Gastroesophageal sphincter (tissue), 4 donors: ENCODE results near the gene AKR1B15. TPM values are rescaled to one million over a fixed set of nuclear protein-coding genes. Genes with fewer than 3 reads are reported as not detected.
A peak's percentile ranks its signal among the peaks of the same experiment; 100 is the strongest.

Experiments
- ATAC-seq: fragments of 150-250 bp; one replicate; pipeline ENCODE4 v1.9.1; 2016; ENCODE audit warnings: mild to moderate bottlenecking, moderate library complexity
- H3K27ac ChIP-seq, 4 donors: fragments of 200-600 bp; sonication (generic) in 3 of 4; 1 replicate in 3 of 4; 2 replicates in 1 of 4; pipeline ENCODE4 v1.5.1; 2016 to 2019
- H3K27me3 ChIP-seq: fragments of 200-600 bp; sonication (generic); one replicate; pipeline ENCODE4 v1.5.1; 2019
- H3K36me3 ChIP-seq, 2 donors: fragments of 200-600 bp; sonication (generic); one replicate each; pipeline ENCODE4 v1.5.1; 2019; ENCODE audit warnings: control low read depth in 1 of 2
- H3K4me1 ChIP-seq, 3 donors: fragments of 200-600 bp; sonication (generic); 1 replicate in 2 of 3; 2 replicates in 1 of 3; pipeline ENCODE4 v1.5.1; 2016 to 2019; ENCODE audit warnings: control low read depth in 2 of 3
- H3K4me3 ChIP-seq, 2 donors: fragments of 200-600 bp; sonication (generic); one replicate each; pipeline ENCODE4 v1.5.1; 2019; ENCODE audit warnings: mild to moderate bottlenecking in 1 of 2, moderate library complexity in 1 of 2
- H3K9me3 ChIP-seq, 3 donors: fragments of 200-600 bp; sonication (generic); one replicate each; pipeline ENCODE4 v1.5.1; 2017 to 2019; ENCODE audit warnings: control low read depth in 2 of 3
- CTCF ChIP-seq, 4 experiments: fragments of 200-600 bp in 2 of 4; fragments of 450-650 bp in 2 of 4; sonication (generic) in 1 of 4; IDR thresholded peaks; one replicate each; pipeline ENCODE4 v1.5.1; 2017 to 2019; ENCODE audit warnings: antibody characterized with exemption in 4 of 4, mild to moderate bottlenecking in 2 of 4, moderate library complexity in 2 of 4
- EP300 ChIP-seq: sonication (generic); formaldehyde crosslinking; IDR thresholded peaks from one replicate; pipeline ENCODE4 v1.6.1; 2017; ENCODE audit warnings: antibody characterized with exemption, mild to moderate bottlenecking
- POLR2A ChIP-seq, 2 donors: fragments of 450-650 bp; IDR thresholded peaks; one replicate each; pipeline ENCODE4 v1.6.1; 2017; ENCODE audit warnings: antibody characterized with exemption in 2 of 2, mild to moderate bottlenecking in 2 of 2, moderate library complexity in 1 of 2
- POLR2AphosphoS5 ChIP-seq: sonication (generic); formaldehyde crosslinking; IDR thresholded peaks from one replicate; pipeline ENCODE4 v1.6.1; 2017; ENCODE audit warnings: antibody characterized with exemption
- WGBS, 2 donors: methylation state at CpG; one replicate each; pipeline ENCODE4 v1.1.5; 2018; ENCODE audit warnings: low coverage in 1 of 2; 5-methylcytosine and 5-hydroxymethylcytosine counted together
- total RNA-seq, 4 donors: library from RNA; depleted of rRNA; stranded (reverse); fragments of >200 nt; gene quantifications; one replicate each; pipeline ENCODE4 v1.1.0, GENCODE V29; 2016

The AKR1B15 gene
- total RNA-seq, 4 donors from 2014 or later: 0.35 TPM; not detected in 3

GRCh38 chr7:134505856-134506255 is 43.1 kb upstream of the AKR1B15 start:
- TF ChIP-seq CTCF (IDR thresholded peaks at IDR 0.05): no peak
- TF ChIP-seq POLR2A (IDR thresholded peaks at IDR 0.05): no peak
- TF ChIP-seq POLR2AphosphoS5: no peak
- 83 to 93% methylated on average over 4 of the region's 4 CpGs for whole genome bisulfite sequencing, 2 donors
- Histone ChIP-seq H3K27ac (no peak overlapping the region), H3K36me3 (no peaks in the 10 kb centered on the region), H3K9me3 (no peaks in the 10 kb centered on the region), H3K27me3 (no peaks in the 10 kb centered on the region), H3K4me3 (no peak overlapping the region), H3K4me1 (peaks cover 0 to 6% (median 0%) of the 10 kb centered on the region in 3 donors)
- no peak for ATAC-seq

GRCh38 chr7:134509010-134509409 is 39.9 kb upstream of the AKR1B15 start:
- no peaks in the 10 kb centered on the region for H3K27me3 ChIP-seq
- no peak for ATAC-seq
- H3K36me3 ChIP-seq: no peaks in the 10 kb centered on the region
- 75% methylated on average over 1 of the region's 1 CpG; no CpG with 5 or more reads in 1 of the 2 donors for WGBS, 2 donors
- H3K27ac ChIP-seq: no peak overlapping the region
- H3K4me3 ChIP-seq: no peak overlapping the region
- TF ChIP-seq EP300: no peak
- TF ChIP-seq POLR2A (IDR thresholded peaks at IDR 0.05): no peak
- TF ChIP-seq CTCF (IDR thresholded peaks at IDR 0.05): no peak
- TF ChIP-seq POLR2AphosphoS5: no peak
- peaks cover 0 to 6% (median 0%) of the 10 kb centered on the region in 3 donors for H3K4me1 ChIP-seq
- no peaks in the 10 kb centered on the region for H3K9me3 ChIP-seq

GRCh38 chr7:134510646-134511045 is 38.3 kb upstream of the AKR1B15 start:
- no peak for ATAC-seq
- TF ChIP-seq POLR2A (IDR thresholded peaks at IDR 0.05): no peak
- no peak for TF ChIP-seq CTCF (IDR thresholded peaks at IDR 0.05)
- TF ChIP-seq POLR2AphosphoS5: no peak
- TF ChIP-seq EP300: no peak
- Histone ChIP-seq H3K9me3 (no peaks in the 10 kb centered on the region), H3K27me3 (no peaks in the 10 kb centered on the region), H3K36me3 (no peaks in the 10 kb centered on the region), H3K27ac (no peak overlapping the region), H3K4me1 (peaks cover 0 to 6% (median 0%) of the 10 kb centered on the region in 3 donors), H3K4me3 (no peak overlapping the region)
- WGBS, 2 donors: 75 to 83% methylated on average over 1 to 4 of the region's 5 CpGs

- no peak for ATAC-seq
- Histone ChIP-seq H3K9me3 (no peaks in the 10 kb centered on the region), H3K36me3 (no peaks in the 10 kb centered on the region), H3K4me1 (peaks cover 0 to 6% (median 0%) of the 10 kb centered on the region in 3 donors), H3K4me3 (no peak overlapping the region), H3K27ac (no peak overlapping the region), H3K27me3 (no peaks in the 10 kb centered on the region)
- TF ChIP-seq EP300: no peak
- TF ChIP-seq CTCF (IDR thresholded peaks at IDR 0.05): no peak
- TF ChIP-seq POLR2A (IDR thresholded peaks at IDR 0.05): no peak
- WGBS, 2 donors: 75 to 100% methylated on average over 1 of the region's 1 CpG
Observed at GRCh38 chr7:134512271-134512670, 36.6 kb upstream of the AKR1B15 start.

GRCh38 chr7:134513169-134513752 is 35.6 kb upstream of the AKR1B15 start:
- Histone ChIP-seq H3K9me3 (no peaks in the 10 kb centered on the region), H3K36me3 (no peaks in the 10 kb centered on the region), H3K4me1 (peaks cover 0 to 6% (median 0%) of the 10 kb centered on the region in 3 donors), H3K4me3 (no peak overlapping the region), H3K27ac (no peak overlapping the region), H3K27me3 (no peaks in the 10 kb centered on the region)
- no peak for ATAC-seq
- TF ChIP-seq CTCF (IDR thresholded peaks at IDR 0.05) (peak; percentile 13 to 66 (median 64)), POLR2AphosphoS5 (no peak), EP300 (no peak), POLR2A (IDR thresholded peaks at IDR 0.05) (no peak)
- WGBS, 2 donors: 27 to 59% methylated on average over 4 to 8 of the region's 9 CpGs
